Fibroblast of lung (primary cell): Measurements from ENCODE around the gene SLC39A7.

Experiments
- CTCF ChIP-seq, 2 donors: IDR thresholded peaks in 1 of 2; conservative IDR thresholded peaks in 1 of 2; 1 replicate in 1 of 2; 2 replicates in 1 of 2; pipeline ENCODE4 v1.5.1; 2011 to 2012; ENCODE audit warnings: low read length in 2 of 2, control low read depth in 1 of 2, inconsistent platforms in 1 of 2, low read depth in 1 of 2, mild to moderate bottlenecking in 1 of 2
- EZH2 ChIP-seq: IDR thresholded peaks from 2 replicates; pipeline ENCODE4 v1.5.1; 2012; ENCODE audit warnings: low read length, control low read depth, mild to moderate bottlenecking; ENCODE audit errors: missing control alignments

- TF ChIP-seq CTCF (conservative IDR thresholded peaks at IDR 0.05 in 1 of 2, IDR thresholded peaks at IDR 0.05 in 1 of 2; ENCODE audit: low read depth in 1 of 2, low read length in 2 of 2), result no peak
- no peak for TF ChIP-seq EZH2
Measured at GRCh38 chr6:33236328-33236727, 35.7 kb downstream of the SLC39A7 start.
